NK-92 (cell line): ENCODE data around the gene WSCD2.

Experiments used
- DNase-seq: peaks from one replicate; lab custom pipeline; 2025; ENCODE audit not compliant: unreplicated experiment; lab: John Stamatoyannopoulos, UW

Gene WSCD2

GRCh38 chr12:108106599-108106998, 22.5 kb upstream of the WSCD2 start:
- DNase-seq = no peak

GRCh38 chr12:108107293-108107692, 21.8 kb upstream of the WSCD2 start:
- DNase-seq = no peak

- DNase-seq = no peak
These were observed 19.6 kb upstream of the WSCD2 start for GRCh38 chr12:108109504-108109903.

GRCh38 chr12:108109954-108110353, 19.1 kb upstream of the WSCD2 start:
- no peak for DNase-seq

- no peak for DNase-seq
These were observed 18.2 kb upstream of the WSCD2 start for GRCh38 chr12:108110844-108111243.

- no peak for DNase-seq
These were observed 16.1 kb upstream of the WSCD2 start for GRCh38 chr12:108112832-108113556.

- DNase-seq = no peak
These were observed 13.7 kb upstream of the WSCD2 start for GRCh38 chr12:108115123-108116121.

GRCh38 chr12:108116254-108116653, 12.8 kb upstream of the WSCD2 start:
- DNase-seq = no peak

GRCh38 chr12:108116699-108117098, 12.4 kb upstream of the WSCD2 start:
- no peak for DNase-seq

- no peak for DNase-seq
These were observed 11.8 kb upstream of the WSCD2 start for GRCh38 chr12:108117163-108117849.

GRCh38 chr12:108117902-108118301, 11.2 kb upstream of the WSCD2 start:
- DNase-seq = no peak

- no peak for DNase-seq
These were observed 9.7 kb upstream of the WSCD2 start for GRCh38 chr12:108119126-108119973.

GRCh38 chr12:108119974-108120862, 8.9 kb upstream of the WSCD2 start:
- no peak for DNase-seq

- DNase-seq = no peak
These were observed 8.3 kb upstream of the WSCD2 start for GRCh38 chr12:108120863-108121165.

GRCh38 chr12:108121320-108121719, 7.8 kb upstream of the WSCD2 start:
- no peak for DNase-seq

- DNase-seq = no peak
These were observed 7.2 kb upstream of the WSCD2 start for GRCh38 chr12:108121728-108122471.

- DNase-seq = no peak
These were observed 6.4 kb upstream of the WSCD2 start for GRCh38 chr12:108122644-108123043.

- DNase-seq = no peak
These were observed 5.7 kb upstream of the WSCD2 start for GRCh38 chr12:108123402-108123801.

GRCh38 chr12:108125073-108125472, 4.0 kb upstream of the WSCD2 start:
- DNase-seq = no peak
